Measurements from ENCODE around the gene WIPF3.

WIPF3 gene

GRCh38 chr7:29879609-29880008, 73.3 kb downstream of the WIPF3 start:
- no peak for TF ChIP-seq CTCF (IDR thresholded peaks at IDR 0.05; ENCODE audit: low read depth, low read length)
- DNase-seq (ENCODE audit: extremely low read depth, low read depth), result no peak

GRCh38 chr7:29881724-29882123, 75.4 kb downstream of the WIPF3 start:
- no peak for TF ChIP-seq CTCF (IDR thresholded peaks at IDR 0.05; ENCODE audit: low read depth, low read length)
- DNase-seq (ENCODE audit: extremely low read depth, low read depth), result no peak

- DNase-seq (ENCODE audit: extremely low read depth, low read depth), result no peak
- TF ChIP-seq CTCF (IDR thresholded peaks at IDR 0.05; ENCODE audit: low read depth, low read length), result no peak
These were observed 76.2 kb downstream of the WIPF3 start for GRCh38 chr7:29882481-29882880.

GRCh38 chr7:29883462-29884398, 77.4 kb downstream of the WIPF3 start:
- no peak for DNase-seq (ENCODE audit: extremely low read depth, low read depth)
- no peak for TF ChIP-seq CTCF (IDR thresholded peaks at IDR 0.05; ENCODE audit: low read depth, low read length)

DNA sequence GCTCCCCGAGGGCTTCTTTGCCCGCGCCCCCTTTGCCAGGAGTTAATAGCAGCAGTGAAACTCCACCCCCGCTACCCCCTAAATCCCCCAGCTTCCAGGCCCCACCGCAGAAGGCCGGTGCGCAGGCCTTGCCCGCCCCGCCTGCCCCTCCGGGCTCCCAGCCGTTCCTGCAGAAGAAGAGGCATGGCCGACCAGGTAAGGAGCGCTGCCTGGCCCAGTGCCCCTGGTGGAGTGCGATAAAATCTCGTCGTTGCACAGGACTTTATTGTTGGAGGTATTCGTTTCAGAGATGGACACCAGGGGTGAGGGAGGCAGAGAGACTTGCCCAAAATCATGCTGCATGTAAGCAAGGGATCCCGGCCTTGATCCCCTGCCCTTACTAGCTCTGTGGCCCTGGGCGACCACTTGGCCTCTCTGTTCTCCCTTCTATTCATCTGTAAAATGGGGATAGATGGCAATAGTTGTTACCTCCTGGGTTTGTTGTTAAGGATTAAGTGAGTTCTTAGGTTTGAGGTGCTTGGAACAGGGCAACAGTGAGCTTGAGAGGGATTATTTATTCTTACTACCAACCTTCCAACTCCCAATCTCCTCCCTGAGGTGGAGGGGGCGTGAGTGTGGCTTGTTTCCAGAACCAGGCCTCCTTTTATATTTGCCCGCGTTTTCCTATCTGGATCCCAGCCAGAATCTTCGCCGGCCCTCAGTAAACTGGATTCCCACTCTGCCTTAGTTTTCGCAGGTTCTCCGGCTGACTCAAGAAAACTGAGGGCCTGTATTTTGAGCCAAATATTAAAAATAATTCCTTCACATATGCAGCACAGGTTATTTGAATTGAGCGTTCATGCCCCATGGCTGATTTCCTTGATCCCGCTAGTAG, 78.3 kb downstream of the WIPF3 start:
- no peak for TF ChIP-seq CTCF (IDR thresholded peaks at IDR 0.05; ENCODE audit: low read depth, low read length)
- DNase-seq (ENCODE audit: extremely low read depth, low read depth), result no peak

- TF ChIP-seq CTCF (IDR thresholded peaks at IDR 0.05; ENCODE audit: low read depth, low read length), result no peak
- no peak for DNase-seq (ENCODE audit: extremely low read depth, low read depth)
These were observed 79.3 kb downstream of the WIPF3 start for GRCh38 chr7:29885626-29886025.

- no peak for DNase-seq (ENCODE audit: extremely low read depth, low read depth)
- TF ChIP-seq CTCF (IDR thresholded peaks at IDR 0.05; ENCODE audit: low read depth, low read length), result no peak
These were observed 80.5 kb downstream of the WIPF3 start for GRCh38 chr7:29886827-29887226.

All from AG09319 (cell line).